Brain microvascular endothelial cell (primary cell): Measurements from ENCODE around the gene RIN3.
A peak's percentile ranks its signal among the peaks of the same experiment; 100 is the strongest.

Source experiments
- DNase-seq: peaks from one replicate; pipeline ENCODE4 v3.0.0-alpha.2; 2020
- H3K27ac ChIP-seq: fragments of 250-450 bp; sonication (Bioruptor Pico); 2 replicates; pipeline ENCODE4 v1.5.1; 2020; ENCODE audit warnings: mild to moderate bottlenecking, moderate library complexity
- H3K27me3 ChIP-seq: fragments of 250-450 bp; sonication (Bioruptor Pico); replicated peaks from 2 replicates; pipeline ENCODE4 v1.5.1; 2020; ENCODE audit warnings: mild to moderate bottlenecking
- H3K36me3 ChIP-seq: fragments of 250-450 bp; sonication (Bioruptor Pico); replicated peaks from 2 replicates; pipeline ENCODE4 v1.5.1; 2020; ENCODE audit warnings: mild to moderate bottlenecking
- H3K4me3 ChIP-seq: 2 replicates; pipeline ENCODE4 v1.5.1; 2011; ENCODE audit warnings: low read depth, mild to moderate bottlenecking, control low read depth, low read length, moderate library complexity
- CTCF ChIP-seq: IDR thresholded peaks from 2 replicates; pipeline ENCODE4 v1.5.1; 2011; ENCODE audit warnings: low read depth, mild to moderate bottlenecking, moderate library complexity, low read length, control low read depth, inconsistent platforms; ENCODE audit errors: missing control alignments
- in situ Hi-C: cut with HindIII; loops from 2 replicates; pipeline ENCODE4 v1.10.0; 2017; ENCODE audit warnings: low sequenced_read_pairs, low pct_ligation_motif_present

RIN3 gene

GRCh38 chr14:92724516-92725340, 211.1 kb downstream of the RIN3 start:
- DNase-seq = no peak
- TF ChIP-seq CTCF = no peak
- in situ Hi-C loops = no loop called here
- Histone ChIP-seq H3K27me3 (no peaks in the 10 kb centered on the region), H3K4me3 (no peak overlapping the region), H3K36me3 (peaks cover 2% of the 10 kb centered on the region), H3K27ac (no peak overlapping the region)

GRCh38 chr14:92726135-92726932, 212.8 kb downstream of the RIN3 start:
- in situ Hi-C loops = no loop called here
- no peak for TF ChIP-seq CTCF
- Histone ChIP-seq H3K27ac (peak overlapping the region; percentile 60), H3K36me3 (peaks cover 5% of the 10 kb centered on the region), H3K27me3 (no peaks in the 10 kb centered on the region), H3K4me3 (no peak overlapping the region)
- DNase-seq = peak; percentile 95

- in situ Hi-C loops = no loop called here
- no peak overlapping the region for H3K4me3 ChIP-seq
- no peak for DNase-seq
- no peak overlapping the region for H3K27ac ChIP-seq
- H3K36me3 ChIP-seq = peaks cover 10% of the 10 kb centered on the region
- H3K27me3 ChIP-seq = no peaks in the 10 kb centered on the region
- TF ChIP-seq CTCF = no peak
Observed at GRCh38 chr14:92726933-92727262, 213.3 kb downstream of the RIN3 start.

- peak; percentile 54 for DNase-seq
Observed at GRCh38 chr14:92728759-92729364, 215.3 kb downstream of the RIN3 start.

More at GRCh38 chr14:92728759-92729364, 215.3 kb downstream of the RIN3 start:
- Histone ChIP-seq H3K27ac (no peak overlapping the region), H3K36me3 (peaks cover 16% of the 10 kb centered on the region), H3K27me3 (no peaks in the 10 kb centered on the region), H3K4me3 (no peak overlapping the region)
- in situ Hi-C loops = no loop called here
- no peak for TF ChIP-seq CTCF
